Measurements from ENCODE around the gene CFAP61. TPM values are rescaled to one million over a fixed set of nuclear protein-coding genes. Genes with fewer than 3 reads are reported as not detected.

The CFAP61 gene
- polyA plus RNA-seq, 1 experiment = not detected

- no peak overlapping the region for H3K4me3 ChIP-seq (ENCODE audit: low read depth, low read length)
- CTCF ChIA-PET = no interaction called here
Measured at GRCh38 chr20:20299904-20300303, 247.6 kb downstream of the CFAP61 start.

GRCh38 chr20:20303320-20303719, 251.0 kb downstream of the CFAP61 start:
- TF ChIP-seq CTCF (IDR thresholded peaks at IDR 0.05; ENCODE audit: insufficient read depth, low read depth, low read length) = no peak
- Histone ChIP-seq H3K27me3 (ENCODE audit: control insufficient read depth, insufficient read depth, low read length) (no peaks in the 10 kb centered on the region), H3K4me3 (ENCODE audit: low read depth, low read length) (no peak overlapping the region), H3K36me3 (ENCODE audit: control insufficient read depth, insufficient read depth, low read length) (no peaks in the 10 kb centered on the region)
- ChIA-PET CTCF (no interaction called here), POLR2A (no interaction called here)
- no peak for DNase-seq (ENCODE audit: low read depth)

More at GRCh38 chr20:20299904-20300303, 247.6 kb downstream of the CFAP61 start:
- TF ChIP-seq CTCF (IDR thresholded peaks at IDR 0.05; ENCODE audit: insufficient read depth, low read depth, low read length) = no peak
- Histone ChIP-seq H3K27me3 (ENCODE audit: control insufficient read depth, insufficient read depth, low read length) (no peaks in the 10 kb centered on the region), H3K36me3 (ENCODE audit: control insufficient read depth, insufficient read depth, low read length) (no peaks in the 10 kb centered on the region)
- POLR2A ChIA-PET = interaction anchor here (0.6 kb wide), 1 partner anchor 866 kb away, joined by 3 read pairs; no protein-coding TSS in a partner anchor
- no peak for DNase-seq (ENCODE audit: low read depth)

GRCh38 chr20:20303742-20304141, 251.4 kb downstream of the CFAP61 start:
- no peak for DNase-seq (ENCODE audit: low read depth)
- H3K27me3 ChIP-seq (ENCODE audit: control insufficient read depth, insufficient read depth, low read length) = no peaks in the 10 kb centered on the region
- no peak for TF ChIP-seq CTCF (IDR thresholded peaks at IDR 0.05; ENCODE audit: insufficient read depth, low read depth, low read length)
- no peaks in the 10 kb centered on the region for H3K36me3 ChIP-seq (ENCODE audit: control insufficient read depth, insufficient read depth, low read length)
- ChIA-PET POLR2A (no interaction called here), CTCF (no interaction called here)
- no peak overlapping the region for H3K4me3 ChIP-seq (ENCODE audit: low read depth, low read length)

GRCh38 chr20:20304942-20305341, 252.6 kb downstream of the CFAP61 start:
- POLR2A ChIA-PET = no interaction called here

GRCh38 chr20:20312562-20312961, 260.2 kb downstream of the CFAP61 start:
- CTCF ChIA-PET = no interaction called here
- no peaks in the 10 kb centered on the region for H3K27me3 ChIP-seq (ENCODE audit: control insufficient read depth, insufficient read depth, low read length)
- H3K36me3 ChIP-seq (ENCODE audit: control insufficient read depth, insufficient read depth, low read length) = no peaks in the 10 kb centered on the region
- no peak overlapping the region for H3K4me3 ChIP-seq (ENCODE audit: low read depth, low read length)
- DNase-seq (ENCODE audit: low read depth) = no peak
- TF ChIP-seq CTCF (IDR thresholded peaks at IDR 0.05; ENCODE audit: insufficient read depth, low read depth, low read length) = no peak
- POLR2A ChIA-PET = no interaction called here

More at GRCh38 chr20:20304942-20305341, 252.6 kb downstream of the CFAP61 start:
- Histone ChIP-seq H3K4me3 (ENCODE audit: low read depth, low read length) (no peak overlapping the region), H3K36me3 (ENCODE audit: control insufficient read depth, insufficient read depth, low read length) (no peaks in the 10 kb centered on the region), H3K27me3 (ENCODE audit: control insufficient read depth, insufficient read depth, low read length) (no peaks in the 10 kb centered on the region)
- CTCF ChIA-PET = no interaction called here
- DNase-seq (ENCODE audit: low read depth) = no peak
- no peak for TF ChIP-seq CTCF (IDR thresholded peaks at IDR 0.05; ENCODE audit: insufficient read depth, low read depth, low read length)

All from BJ (cell line).